NT2/D1 (cell line): Measurements from ENCODE around the gene PHC2.

Source experiments
- SUZ12 ChIP-seq: IDR thresholded peaks from 2 replicates; pipeline ENCODE4 v1.6.1; 2011; ENCODE audit not compliant: insufficient read length, insufficient read depth; ENCODE audit errors: extremely low read depth
- YY1 ChIP-seq: IDR thresholded peaks from 2 replicates; pipeline ENCODE4 v1.6.1; 2011; ENCODE audit not compliant: insufficient read length, insufficient read depth

DNA sequence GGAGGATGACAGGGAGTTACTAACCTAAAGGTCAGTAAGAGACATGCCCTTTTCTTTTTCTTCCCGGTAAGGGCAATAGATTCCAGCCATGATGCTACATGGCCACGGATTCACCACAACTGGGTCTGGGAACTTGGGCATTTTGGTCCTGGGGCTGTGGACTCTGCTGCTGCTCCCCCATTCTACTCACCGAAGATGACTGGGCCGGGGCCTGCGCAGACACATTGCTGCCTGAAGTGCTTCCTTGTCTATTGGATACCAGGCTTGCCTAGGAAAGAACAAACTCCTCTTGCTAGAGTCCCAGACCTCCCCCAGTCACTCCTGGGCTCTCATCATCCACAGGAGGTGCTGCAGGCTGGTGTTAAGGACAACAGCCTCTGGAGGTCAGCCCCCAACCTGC, 60.1 kb downstream of the PHC2 start:
- TF ChIP-seq YY1 = no peak
- no peak for TF ChIP-seq SUZ12
